Activated CD4-positive, alpha-beta T cell treated with anti-CD3 and anti-CD28 coated beads, Interleukin-2, amount 50 U/mL, for 4 hours (primary cell): ENCODE results near the gene STOML1.
"Not testable (repeated sequence)": the region's sequence is repeated elsewhere in the genome, so short reads cannot be mapped to it uniquely, and the experiment has no call there.

Source experiments
- DNase-seq, 2 experiments: peaks; one replicate each; pipeline ENCODE4 v3.0.0-alpha.2; 2020

The STOML1 gene

GRCh38 chr15:73986776-73987056 lies 5.4 kb downstream of the STOML1 start:
- no peak for DNase-seq

GRCh38 chr15:73986055-73986775 lies 5.9 kb downstream of the STOML1 start:
- DNase-seq = no peak

- DNase-seq = no peak
Observed at GRCh38 chr15:73985101-73985873, 6.8 kb downstream of the STOML1 start.

- DNase-seq = no peak
Observed at GRCh38 chr15:73984208-73984979, 7.7 kb downstream of the STOML1 start.

- no peak for DNase-seq
Observed at GRCh38 chr15:73983773-73984172, 8.3 kb downstream of the STOML1 start.

- DNase-seq = no peak
Observed at GRCh38 chr15:73983211-73983727, 8.8 kb downstream of the STOML1 start.

- DNase-seq = peak in 1 of 2 experiments; percentile 40
Observed at GRCh38 chr15:73982222-73982962, 9.7 kb downstream of the STOML1 start.

GRCh38 chr15:73981761-73982221 lies 10.3 kb downstream of the STOML1 start:
- DNase-seq = peak in 1 of 2 experiments; percentile 23

GRCh38 chr15:73979636-73980035 lies 12.5 kb downstream of the STOML1 start:
- DNase-seq = no peak

GRCh38 chr15:73978896-73979295 lies 13.2 kb downstream of the STOML1 start:
- DNase-seq = no peak

GRCh38 chr15:73975440-73976125 lies 16.5 kb downstream of the STOML1 start:
- DNase-seq = not testable (repeated sequence)

- not testable (repeated sequence) for DNase-seq
Observed at GRCh38 chr15:73973683-73974200, 18.4 kb downstream of the STOML1 start.

GRCh38 chr15:73972984-73973682 lies 19.0 kb downstream of the STOML1 start:
- peak; percentile 75 for DNase-seq

- no peak for DNase-seq
Observed at GRCh38 chr15:73969151-73969759, 22.8 kb downstream of the STOML1 start.

- DNase-seq = no peak
Observed at GRCh38 chr15:73968461-73968860, 23.6 kb downstream of the STOML1 start.

GRCh38 chr15:73965758-73966113 lies 26.4 kb downstream of the STOML1 start:
- DNase-seq = no peak

- no peak for DNase-seq
Observed at GRCh38 chr15:73965094-73965757, 26.9 kb downstream of the STOML1 start.

GRCh38 chr15:73964736-73965093 lies 27.4 kb downstream of the STOML1 start:
- peak; percentile 83 to 89 for DNase-seq

GRCh38 chr15:73962433-73962832 lies 29.7 kb downstream of the STOML1 start:
- DNase-seq = no peak

- not testable (repeated sequence) for DNase-seq
Observed at GRCh38 chr15:73960472-73961070, 31.5 kb downstream of the STOML1 start.
